CD14-positive monocyte (primary cell): ENCODE results near the gene ZNF593. TPM values are rescaled to one million over a fixed set of nuclear protein-coding genes. Genes with fewer than 3 reads are reported as not detected.

Source experiments
- DNase-seq, 3 donors: peaks; one replicate each; pipeline ENCODE4 v3.0.0-alpha.2; 2011 to 2022
- H2AFZ ChIP-seq: 2 replicates; pipeline ENCODE4 v1.6.0; 2012; ENCODE audit warnings: mild to moderate bottlenecking, low read depth, low read length, inconsistent platforms; ENCODE audit not compliant: insufficient read depth, poor library complexity, severe bottlenecking
- H3K27ac ChIP-seq, 2 donors: 1 replicate in 1 of 2; 2 replicates in 1 of 2; pipeline ENCODE4 v1.5.1; 2012 to 2013; ENCODE audit warnings: low read length in 2 of 2, control low read depth in 1 of 2, inconsistent platforms in 1 of 2, low read depth in 1 of 2, mild to moderate bottlenecking in 1 of 2
- H3K27me3 ChIP-seq, 2 donors: one replicate each; pipeline versions ENCODE4 v1.6.0 to v1.6.1; 2011 to 2013; ENCODE audit warnings: low read length in 2 of 2; ENCODE audit not compliant: control insufficient read depth in 2 of 2, insufficient read depth in 2 of 2
- H3K36me3 ChIP-seq, 2 donors: replicated peaks in 1 of 2; 1 replicate in 1 of 2; 2 replicates in 1 of 2; pipeline versions ENCODE4 v1.5.1 to v1.6.1; 2012 to 2013; ENCODE audit warnings: low read length in 2 of 2, control low read depth in 1 of 2, inconsistent platforms in 1 of 2, mild to moderate bottlenecking in 1 of 2; ENCODE audit not compliant: insufficient read depth in 2 of 2, control insufficient read depth in 1 of 2
- H3K4me1 ChIP-seq, 2 donors: 1 replicate in 1 of 2; 2 replicates in 1 of 2; pipeline versions ENCODE4 v1.5.1 to v1.6.1; 2012 to 2013; ENCODE audit warnings: low read length in 2 of 2, control low read depth in 1 of 2, inconsistent platforms in 1 of 2, mild to moderate bottlenecking in 1 of 2, moderate library complexity in 1 of 2; ENCODE audit not compliant: insufficient read depth in 2 of 2, control insufficient read depth in 1 of 2
- H3K4me2 ChIP-seq: replicated peaks from 2 replicates; pipeline ENCODE3; 2012; ENCODE audit warnings: low read length, moderate library complexity, mild to moderate bottlenecking; ENCODE audit not compliant: poor library complexity, severe bottlenecking; ENCODE audit errors: extremely low read depth
- H3K4me3 ChIP-seq, 3 experiments: fragments of 200-600 bp in 1 of 3; sonication (generic) in 1 of 3; replicated peaks in 1 of 3; 1 replicate in 2 of 3; 2 replicates in 1 of 3; pipeline ENCODE4 v1.5.1; 2011 to 2013; ENCODE audit warnings: low read length in 3 of 3, mild to moderate bottlenecking in 3 of 3, control low read depth in 2 of 3, low read depth in 2 of 3, inconsistent platforms in 1 of 3, moderate library complexity in 1 of 3
- H3K79me2 ChIP-seq: 2 replicates; pipeline ENCODE4 v1.6.0; 2012; ENCODE audit warnings: mild to moderate bottlenecking, control low read depth, inconsistent platforms, low read length, moderate library complexity; ENCODE audit not compliant: insufficient read depth
- H3K9ac ChIP-seq: 2 replicates; pipeline ENCODE4 v1.6.0; 2017; ENCODE audit warnings: low read length, mild to moderate bottlenecking; ENCODE audit not compliant: insufficient read depth, poor library complexity, severe bottlenecking
- H3K9me3 ChIP-seq, 2 donors: replicated peaks in 1 of 2; 1 replicate in 1 of 2; 2 replicates in 1 of 2; pipeline versions ENCODE4 v1.5.1 to v1.6.1; 2012 to 2013; ENCODE audit warnings: low read length in 2 of 2, control low read depth in 1 of 2; ENCODE audit not compliant: control insufficient read depth in 1 of 2, insufficient read depth in 1 of 2
- H4K20me1 ChIP-seq: 2 replicates; pipeline ENCODE4 v1.6.0; 2012; ENCODE audit warnings: mild to moderate bottlenecking, low read length, control low read depth, moderate library complexity; ENCODE audit not compliant: insufficient read depth
- H3K27ac Mint-ChIP-seq, 7 donors: one replicate each; pipeline ENCODE4 v1.8.0; 2020; ENCODE audit warnings: mild to moderate bottlenecking in 7 of 7, mixed read lengths in 7 of 7, moderate library complexity in 6 of 7, inconsistent platforms in 2 of 7
- H3K27me3 Mint-ChIP-seq, 3 donors: one replicate each; pipeline ENCODE4 v1.8.0; 2021 to 2022; ENCODE audit warnings: low read depth in 3 of 3, mild to moderate bottlenecking in 3 of 3, mixed read lengths in 3 of 3, moderate library complexity in 3 of 3, inconsistent platforms in 1 of 3
- H3K36me3 Mint-ChIP-seq, 2 donors: one replicate each; pipeline ENCODE4 v1.8.0; 2020; ENCODE audit warnings: mixed read lengths in 2 of 2, inconsistent platforms in 1 of 2, mild to moderate bottlenecking in 1 of 2
- H3K4me1 Mint-ChIP-seq: one replicate; pipeline ENCODE4 v1.8.0; 2020; ENCODE audit warnings: mild to moderate bottlenecking, mixed read lengths
- H3K4me3 Mint-ChIP-seq, 2 donors: one replicate each; pipeline ENCODE4 v1.8.0; 2020; ENCODE audit warnings: mild to moderate bottlenecking in 2 of 2, mixed read lengths in 2 of 2, moderate library complexity in 1 of 2
- H3K9me3 Mint-ChIP-seq, 7 donors: one replicate each; pipeline ENCODE4 v1.8.0; 2020 to 2022; ENCODE audit warnings: mixed read lengths in 7 of 7, mild to moderate bottlenecking in 6 of 7, moderate library complexity in 6 of 7, inconsistent platforms in 2 of 7
- WGBS: methylation state at CpG from one replicate; pipeline ENCODE4 v1.1.5; 2013; ENCODE audit warnings: missing lambda C conversion rate; ENCODE audit not compliant: insufficient coverage; 5-methylcytosine and 5-hydroxymethylcytosine counted together
- intact Hi-C, 2 donors: fragments of 100-400 bp; cut with micrococcal nuclease; formaldehyde crosslinking; loops; one replicate each; pipeline versions ENCODE4 v1.15.0 to v1.15.1; 2023
- polyA plus RNA-seq, 3 donors: library from polyadenylated mRNA; depleted of rRNA in 1 of 3; unstranded in 2 of 3; stranded (reverse) in 1 of 3; fragments of 300-500 nt in 2 of 3; fragments of >200 nt in 1 of 3; fragmentation: Illumina TruSeq in 2 of 3; gene quantifications; 1 replicate in 2 of 3; 2 replicates in 1 of 3; pipeline ENCODE4 v1.2.3, GENCODE V29; 2012 to 2021
- TF ChIP-seq, protein P1 (sequence below): fragments of 200-600 bp; IDR thresholded peaks from one replicate; pipeline ENCODE4 v1.8.0; 2022; ENCODE audit warnings: antibody characterized with exemption, mild to moderate bottlenecking

Gene ZNF593
- polyA plus RNA-seq, 3 donors = 23.6 to 36.5 (median 27.8) TPM

DNA sequence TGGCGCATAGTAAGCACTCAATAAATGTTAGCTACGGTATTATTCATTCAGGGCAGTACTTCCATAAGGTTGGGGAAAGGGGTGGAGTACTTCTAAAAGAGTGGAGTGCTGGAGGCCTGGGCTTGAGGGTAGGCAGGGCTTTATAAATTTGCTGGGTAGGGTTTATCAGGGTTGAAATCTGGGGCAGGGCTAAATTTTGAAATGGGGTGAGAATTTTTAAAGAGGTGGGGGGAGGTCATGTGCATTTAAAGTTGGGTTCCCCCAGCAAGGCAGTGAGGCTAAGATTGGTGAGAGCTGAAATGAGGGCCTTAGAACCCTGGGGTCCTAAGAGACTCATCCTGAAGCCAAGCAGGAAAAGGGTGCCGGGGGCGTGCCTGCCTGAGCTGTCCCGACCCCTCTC lies 30.7 kb downstream of the ZNF593 start:
- no peak overlapping the region for H3K27ac Mint-ChIP-seq
- intact Hi-C loops = no loop called here
- Histone ChIP-seq H3K4me3 (no peak overlapping the region), H3K27me3 (no peaks in the 10 kb centered on the region), H3K9ac (no peak overlapping the region), H3K27ac (no peak overlapping the region), H2AFZ (no peak overlapping the region), H3K79me2 (no peaks in the 10 kb centered on the region), H3K4me1 (no peaks in the 10 kb centered on the region), H4K20me1 (no peaks in the 10 kb centered on the region), H3K9me3 (no peaks in the 10 kb centered on the region), H3K4me2 (no peak overlapping the region), H3K36me3 (no peaks in the 10 kb centered on the region)
- no peaks in the 10 kb centered on the region for H3K9me3 Mint-ChIP-seq
- TF ChIP-seq, protein P1, sequence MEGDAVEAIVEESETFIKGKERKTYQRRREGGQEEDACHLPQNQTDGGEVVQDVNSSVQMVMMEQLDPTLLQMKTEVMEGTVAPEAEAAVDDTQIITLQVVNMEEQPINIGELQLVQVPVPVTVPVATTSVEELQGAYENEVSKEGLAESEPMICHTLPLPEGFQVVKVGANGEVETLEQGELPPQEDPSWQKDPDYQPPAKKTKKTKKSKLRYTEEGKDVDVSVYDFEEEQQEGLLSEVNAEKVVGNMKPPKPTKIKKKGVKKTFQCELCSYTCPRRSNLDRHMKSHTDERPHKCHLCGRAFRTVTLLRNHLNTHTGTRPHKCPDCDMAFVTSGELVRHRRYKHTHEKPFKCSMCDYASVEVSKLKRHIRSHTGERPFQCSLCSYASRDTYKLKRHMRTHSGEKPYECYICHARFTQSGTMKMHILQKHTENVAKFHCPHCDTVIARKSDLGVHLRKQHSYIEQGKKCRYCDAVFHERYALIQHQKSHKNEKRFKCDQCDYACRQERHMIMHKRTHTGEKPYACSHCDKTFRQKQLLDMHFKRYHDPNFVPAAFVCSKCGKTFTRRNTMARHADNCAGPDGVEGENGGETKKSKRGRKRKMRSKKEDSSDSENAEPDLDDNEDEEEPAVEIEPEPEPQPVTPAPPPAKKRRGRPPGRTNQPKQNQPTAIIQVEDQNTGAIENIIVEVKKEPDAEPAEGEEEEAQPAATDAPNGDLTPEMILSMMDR = no peak
- H3K4me1 Mint-ChIP-seq = peaks cover 13% of the 10 kb centered on the region
- no peaks in the 10 kb centered on the region for H3K36me3 Mint-ChIP-seq
- H3K4me3 Mint-ChIP-seq = no peak overlapping the region
- no peak for DNase-seq
- WGBS = 96% methylated on average over 3 of the region's 5 CpGs
- peaks cover 10 to 21% (median 15%) of the 10 kb centered on the region in 3 donors for H3K27me3 Mint-ChIP-seq

DNA sequence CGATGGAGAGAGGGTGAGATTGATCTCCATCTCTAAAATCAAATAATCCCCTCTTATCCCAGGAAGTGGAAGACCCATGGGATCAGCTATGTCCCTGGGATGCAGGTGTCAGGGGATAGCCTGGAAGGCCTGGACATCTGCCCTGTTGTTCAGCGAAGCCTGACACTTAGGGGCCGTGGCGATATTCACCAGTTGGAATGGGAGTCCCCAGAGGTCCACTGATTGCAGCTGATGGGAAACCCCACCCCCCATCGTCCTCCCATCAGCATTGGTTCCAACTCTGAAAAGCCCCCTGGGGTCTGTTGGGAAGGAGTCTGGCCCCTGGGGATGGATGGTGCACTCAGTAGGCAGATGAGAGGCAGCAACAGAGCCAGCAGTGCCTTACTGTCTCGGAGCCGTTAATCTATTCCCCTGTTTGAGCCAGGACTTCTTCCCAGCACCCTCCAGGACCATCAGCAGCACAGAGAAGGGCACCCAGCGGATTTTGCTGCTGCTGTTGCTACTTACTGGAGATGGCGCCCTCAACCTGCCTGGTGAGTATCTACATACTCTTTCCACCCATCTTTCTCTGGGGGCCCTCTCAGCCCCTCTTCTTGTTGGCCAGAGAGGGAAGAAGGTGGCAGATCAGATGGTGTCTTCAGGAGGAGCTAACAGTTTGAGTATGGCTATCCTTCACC lies 34.1 kb downstream of the ZNF593 start:
- Mint-ChIP-seq H3K9me3 (no peaks in the 10 kb centered on the region), H3K4me1 (peaks cover 13% of the 10 kb centered on the region), H3K27ac (no peak overlapping the region), H3K36me3 (no peaks in the 10 kb centered on the region), H3K4me3 (no peak overlapping the region), H3K27me3 (peaks cover 10 to 12% (median 12%) of the 10 kb centered on the region in 3 donors)
- H3K36me3 ChIP-seq = no peaks in the 10 kb centered on the region
- intact Hi-C loops = no loop called here
- no peak overlapping the region for H3K27ac ChIP-seq
- WGBS = 96% methylated on average over 3 of the region's 9 CpGs
- no peaks in the 10 kb centered on the region for H4K20me1 ChIP-seq
- H2AFZ ChIP-seq = no peak overlapping the region
- no peaks in the 10 kb centered on the region for H3K79me2 ChIP-seq
- no peak overlapping the region for H3K9ac ChIP-seq
- no peaks in the 10 kb centered on the region for H3K27me3 ChIP-seq
- no peak overlapping the region for H3K4me2 ChIP-seq
- TF ChIP-seq, protein P1 = no peak
- no peak overlapping the region for H3K4me3 ChIP-seq
- H3K9me3 ChIP-seq = no peaks in the 10 kb centered on the region
- peak in 1 of 3 donors; percentile 18 for DNase-seq
- no peaks in the 10 kb centered on the region for H3K4me1 ChIP-seq
